Fibroblast of lung (primary cell): ENCODE data around the gene PANK1.

Experiments used
- EZH2 ChIP-seq: IDR thresholded peaks from 2 replicates; pipeline ENCODE4 v1.5.1; 2012; ENCODE audit warnings: low read length, control low read depth, mild to moderate bottlenecking; ENCODE audit errors: missing control alignments
- TF ChIP-seq, protein P1 (sequence below), 2 donors: IDR thresholded peaks in 1 of 2; conservative IDR thresholded peaks in 1 of 2; 1 replicate in 1 of 2; 2 replicates in 1 of 2; pipeline ENCODE4 v1.5.1; 2011 to 2012; ENCODE audit warnings: low read length in 2 of 2, control low read depth in 1 of 2, inconsistent platforms in 1 of 2, low read depth in 1 of 2, mild to moderate bottlenecking in 1 of 2

DNA sequence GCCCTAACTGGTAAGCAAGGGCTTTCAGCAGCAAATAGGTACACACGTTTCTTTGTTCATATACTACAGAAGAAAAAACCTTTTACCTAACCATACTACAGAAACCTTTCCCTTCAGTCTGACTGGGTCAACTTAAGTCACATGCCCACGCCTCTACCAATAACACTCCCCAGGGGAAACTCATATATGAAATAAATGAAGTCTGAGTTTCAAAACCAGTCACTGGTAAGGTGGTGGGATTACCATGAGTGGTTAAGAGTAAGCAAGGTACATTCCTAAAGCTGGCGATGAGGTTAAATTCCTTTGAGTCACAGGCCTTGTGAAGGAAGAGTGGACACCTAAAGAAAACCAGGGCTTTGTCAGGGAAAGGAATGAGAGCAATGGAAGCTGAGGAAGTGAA, 34.9 kb upstream of the PANK1 start:
- no peak for TF ChIP-seq EZH2
- TF ChIP-seq, protein P1, sequence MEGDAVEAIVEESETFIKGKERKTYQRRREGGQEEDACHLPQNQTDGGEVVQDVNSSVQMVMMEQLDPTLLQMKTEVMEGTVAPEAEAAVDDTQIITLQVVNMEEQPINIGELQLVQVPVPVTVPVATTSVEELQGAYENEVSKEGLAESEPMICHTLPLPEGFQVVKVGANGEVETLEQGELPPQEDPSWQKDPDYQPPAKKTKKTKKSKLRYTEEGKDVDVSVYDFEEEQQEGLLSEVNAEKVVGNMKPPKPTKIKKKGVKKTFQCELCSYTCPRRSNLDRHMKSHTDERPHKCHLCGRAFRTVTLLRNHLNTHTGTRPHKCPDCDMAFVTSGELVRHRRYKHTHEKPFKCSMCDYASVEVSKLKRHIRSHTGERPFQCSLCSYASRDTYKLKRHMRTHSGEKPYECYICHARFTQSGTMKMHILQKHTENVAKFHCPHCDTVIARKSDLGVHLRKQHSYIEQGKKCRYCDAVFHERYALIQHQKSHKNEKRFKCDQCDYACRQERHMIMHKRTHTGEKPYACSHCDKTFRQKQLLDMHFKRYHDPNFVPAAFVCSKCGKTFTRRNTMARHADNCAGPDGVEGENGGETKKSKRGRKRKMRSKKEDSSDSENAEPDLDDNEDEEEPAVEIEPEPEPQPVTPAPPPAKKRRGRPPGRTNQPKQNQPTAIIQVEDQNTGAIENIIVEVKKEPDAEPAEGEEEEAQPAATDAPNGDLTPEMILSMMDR (conservative IDR thresholded peaks at IDR 0.05 in 1 of 2, IDR thresholded peaks at IDR 0.05 in 1 of 2; ENCODE audit: low read depth in 1 of 2, low read length in 2 of 2): no peak
